Smooth muscle cell of the pulmonary artery (primary cell): ENCODE measurements around the gene AIF1L. TPM values are rescaled to one million over a fixed set of nuclear protein-coding genes. Genes with fewer than 3 reads are reported as not detected.

ENCODE experiments used
- total RNA-seq: library from RNA; depleted of rRNA; stranded (reverse); fragments of >200 nt; gene quantifications from 2 replicates; pipeline ENCODE4 v1.2.3, GENCODE V29; 2014

AIF1L gene
- 0.46 and 1.2 TPM in 2 replicates for total RNA-seq

DNA sequence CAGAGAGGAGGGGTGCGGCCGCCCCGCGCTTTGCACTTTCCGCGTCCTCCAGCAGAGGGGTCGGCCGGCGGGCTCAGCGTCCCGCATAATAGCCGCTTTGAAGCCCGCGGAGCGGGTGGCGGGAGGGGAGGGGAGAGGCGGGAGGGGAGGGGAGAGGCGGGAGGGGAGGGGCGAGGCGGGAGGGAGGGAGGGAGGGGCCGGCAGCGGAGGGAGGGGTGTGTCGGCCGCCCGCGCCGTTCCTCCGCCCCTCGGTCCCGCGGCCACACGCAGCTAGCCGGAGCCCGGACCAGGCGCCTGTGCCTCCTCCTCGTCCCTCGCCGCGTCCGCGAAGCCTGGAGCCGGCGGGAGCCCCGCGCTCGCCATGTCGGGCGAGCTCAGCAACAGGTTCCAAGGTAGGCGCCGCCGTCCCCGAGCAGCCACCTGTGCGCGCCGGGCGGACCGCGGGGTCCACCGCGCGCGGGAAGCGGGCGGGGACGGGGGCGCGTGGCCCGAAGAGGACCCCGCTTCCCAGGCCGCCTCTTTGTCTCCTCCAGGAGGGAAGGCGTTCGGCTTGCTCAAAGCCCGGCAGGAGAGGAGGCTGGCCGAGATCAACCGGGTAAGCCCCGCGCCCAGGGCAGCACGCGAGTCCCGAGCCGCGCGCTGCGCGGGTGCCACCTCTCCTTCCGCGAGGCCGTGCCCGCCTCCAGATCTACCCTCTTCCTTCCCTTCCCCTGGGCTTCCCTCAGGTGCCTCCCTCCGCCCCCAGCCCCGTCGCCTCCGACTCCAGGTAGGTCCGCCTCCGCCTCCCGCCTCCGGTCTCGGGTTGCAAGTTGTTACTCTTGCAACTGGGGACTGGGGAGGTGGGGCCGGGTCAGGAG is at the start of gene AIF1L:
AIF1L (plus strand) TSS at position 263 of the 857 bp plus-strand sequence; CDS start at position 362, 99 bp downstream.

DNA sequence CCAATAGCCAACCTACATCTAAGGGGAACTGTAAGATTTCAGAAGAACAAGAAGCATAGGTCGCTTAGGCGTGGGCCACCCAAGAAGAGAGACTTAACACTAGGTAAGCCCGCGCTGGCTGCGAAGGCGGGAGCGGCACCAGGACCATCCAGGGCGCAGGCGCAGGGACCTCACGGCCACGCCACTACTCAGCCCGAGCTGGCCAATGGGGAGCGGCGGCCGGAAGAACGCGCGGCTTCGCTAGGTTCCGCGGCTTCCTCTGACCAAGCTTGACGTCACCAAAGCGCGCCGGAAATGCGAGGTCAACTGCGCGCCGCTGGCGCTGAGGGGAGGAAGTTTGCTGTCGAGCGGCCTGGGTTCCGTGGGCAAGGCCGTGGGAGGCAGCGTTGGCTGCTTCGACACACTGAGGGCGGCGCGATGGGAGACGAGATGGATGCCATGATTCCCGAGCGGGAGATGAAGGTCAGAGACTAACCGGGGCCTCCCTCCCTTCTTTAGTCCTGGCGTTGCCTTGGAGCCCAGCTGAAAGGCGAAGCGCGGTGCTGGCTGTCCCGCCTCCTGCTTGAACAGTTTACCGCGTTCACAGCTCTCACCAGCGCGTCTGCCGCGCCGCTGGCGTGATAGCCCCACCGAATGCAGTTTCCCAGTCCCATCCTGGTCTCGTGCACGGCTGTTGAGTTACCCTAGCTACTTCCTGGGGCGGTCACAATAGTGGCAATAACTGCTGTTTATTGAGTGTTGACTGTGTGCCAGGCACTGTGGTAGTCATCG is 29.1 kb downstream of the AIF1L start, which contains the start of gene NUP214:
NUP214 (plus strand) TSS at position 299 of the 771 bp plus-strand sequence; CDS start at position 418, 119 bp downstream.

Other genes with a start within 250 kb of the AIF1L start
- not detected in 2 replicates for gene QRFP, start 199.7 kb upstream of the AIF1L start, total RNA-seq
- 7.2 and 10.7 TPM in 2 replicates for gene FIBCD1, start 157.3 kb upstream of the AIF1L start, total RNA-seq
- gene LAMC3, start 87.4 kb upstream of the AIF1L start, total RNA-seq, result 0.30 and 0.33 TPM in 2 replicates
- gene NUP214, start 29.1 kb downstream of the AIF1L start, total RNA-seq, result 16.3 and 18.2 TPM in 2 replicates
- 0.69 and 0.85 TPM in 2 replicates for gene FAM78A, start 180.0 kb downstream of the AIF1L start, total RNA-seq
- gene PLPP7, start 193.2 kb downstream of the AIF1L start, total RNA-seq, result 17.2 and 18.9 TPM in 2 replicates